Dendritic cell treated with granulocyte-macrophage colony-stimulating factor and Interleukin-4, amounts not matched to agents 40 ng/mL and 50 ng/mL, for 4 days (primary cell): ENCODE measurements around the gene FRMD5.
"Not testable (repeated sequence)": the region's sequence is repeated elsewhere in the genome, so short reads cannot be mapped to it uniquely, and the experiment has no call there.

Experiments
- H3K27ac Mint-ChIP-seq: one replicate; pipeline ENCODE4 v1.8.0; 2022; ENCODE audit warnings: mild to moderate bottlenecking, mixed read lengths
- H3K27me3 Mint-ChIP-seq: one replicate; pipeline ENCODE4 v1.8.0; 2022; ENCODE audit warnings: mild to moderate bottlenecking, mixed read lengths
- H3K36me3 Mint-ChIP-seq: one replicate; pipeline ENCODE4 v1.8.0; 2022; ENCODE audit warnings: low read depth, mixed read lengths
- H3K4me1 Mint-ChIP-seq: one replicate; pipeline ENCODE4 v1.8.0; 2022; ENCODE audit warnings: low read depth, mixed read lengths
- H3K4me3 Mint-ChIP-seq: one replicate; pipeline ENCODE4 v1.8.0; 2022; ENCODE audit warnings: mild to moderate bottlenecking, moderate library complexity, mixed read lengths
- H3K9me3 Mint-ChIP-seq: one replicate; pipeline ENCODE4 v1.8.0; 2022; ENCODE audit warnings: mixed read lengths
- intact Hi-C: fragments of 100-400 bp; cut with micrococcal nuclease; formaldehyde crosslinking; loops from one replicate; pipeline ENCODE4 v1.15.0; 2022

Gene FRMD5

GRCh38 chr15:43879386-43880355, 315.4 kb downstream of the FRMD5 start:
- no peak overlapping the region for H3K4me3 Mint-ChIP-seq
- H3K4me1 Mint-ChIP-seq, result no peaks in the 10 kb centered on the region
- no peaks in the 10 kb centered on the region for H3K36me3 Mint-ChIP-seq
- H3K27me3 Mint-ChIP-seq, result no peaks in the 10 kb centered on the region
- intact Hi-C loops, result no loop called here
- no peaks in the 10 kb centered on the region for H3K9me3 Mint-ChIP-seq
- H3K27ac Mint-ChIP-seq, result no peak overlapping the region

GRCh38 chr15:43878446-43878845, 316.6 kb downstream of the FRMD5 start:
- Mint-ChIP-seq H3K27me3 (no peaks in the 10 kb centered on the region), H3K27ac (no peak overlapping the region), H3K9me3 (no peaks in the 10 kb centered on the region), H3K4me3 (no peak overlapping the region), H3K36me3 (peaks cover 9% of the 10 kb centered on the region), H3K4me1 (no peaks in the 10 kb centered on the region)
- intact Hi-C loops, result no loop called here

- intact Hi-C loops, result no loop called here
- Mint-ChIP-seq H3K9me3 (no peaks in the 10 kb centered on the region), H3K36me3 (peaks cover 10% of the 10 kb centered on the region), H3K27me3 (no peaks in the 10 kb centered on the region), H3K4me3 (no peak overlapping the region), H3K27ac (no peak overlapping the region), H3K4me1 (no peaks in the 10 kb centered on the region)
These were observed 317.7 kb downstream of the FRMD5 start for GRCh38 chr15:43877371-43877770.

- Mint-ChIP-seq H3K27ac (no peak overlapping the region), H3K36me3 (peaks cover 10% of the 10 kb centered on the region), H3K27me3 (no peaks in the 10 kb centered on the region), H3K9me3 (no peaks in the 10 kb centered on the region), H3K4me1 (no peaks in the 10 kb centered on the region), H3K4me3 (no peak overlapping the region)
- intact Hi-C loops, result no loop called here
These were observed 318.2 kb downstream of the FRMD5 start for GRCh38 chr15:43876872-43877271.

GRCh38 chr15:43873651-43874050, 321.4 kb downstream of the FRMD5 start:
- no peaks in the 10 kb centered on the region for H3K9me3 Mint-ChIP-seq
- no peaks in the 10 kb centered on the region for H3K27me3 Mint-ChIP-seq
- H3K27ac Mint-ChIP-seq, result no peak overlapping the region
- intact Hi-C loops, result loop anchor here (5.0 kb wide), 1 partner anchor 194 kb away; no protein-coding TSS in a partner anchor
- H3K4me3 Mint-ChIP-seq, result no peak overlapping the region
- no peaks in the 10 kb centered on the region for H3K4me1 Mint-ChIP-seq
- H3K36me3 Mint-ChIP-seq, result peaks cover 10% of the 10 kb centered on the region

GRCh38 chr15:43872416-43873020, 322.6 kb downstream of the FRMD5 start:
- Mint-ChIP-seq H3K4me1 (no peaks in the 10 kb centered on the region), H3K27ac (no peak overlapping the region), H3K36me3 (peaks cover 10% of the 10 kb centered on the region), H3K27me3 (no peaks in the 10 kb centered on the region), H3K4me3 (no peak overlapping the region), H3K9me3 (no peaks in the 10 kb centered on the region)
- intact Hi-C loops, result loop anchor here (5.0 kb wide), 1 partner anchor 195 kb away; no protein-coding TSS in a partner anchor

GRCh38 chr15:43871835-43872234, 323.2 kb downstream of the FRMD5 start:
- Mint-ChIP-seq H3K4me1 (no peaks in the 10 kb centered on the region), H3K27me3 (no peaks in the 10 kb centered on the region), H3K9me3 (no peaks in the 10 kb centered on the region), H3K36me3 (peaks cover 16% of the 10 kb centered on the region), H3K27ac (no peak overlapping the region), H3K4me3 (no peak overlapping the region)
- intact Hi-C loops, result loop anchor here (5.0 kb wide), 1 partner anchor 195 kb away; no protein-coding TSS in a partner anchor

- no peaks in the 10 kb centered on the region for H3K4me1 Mint-ChIP-seq
- no peak overlapping the region for H3K4me3 Mint-ChIP-seq
- intact Hi-C loops, result no loop called here
- no peaks in the 10 kb centered on the region for H3K27me3 Mint-ChIP-seq
- H3K36me3 Mint-ChIP-seq, result peaks cover 6% of the 10 kb centered on the region
- no peaks in the 10 kb centered on the region for H3K9me3 Mint-ChIP-seq
- no peak overlapping the region for H3K27ac Mint-ChIP-seq
These were observed 326.7 kb downstream of the FRMD5 start for GRCh38 chr15:43868406-43868805.

- Mint-ChIP-seq H3K36me3 (peaks cover 6% of the 10 kb centered on the region), H3K4me1 (no peaks in the 10 kb centered on the region), H3K9me3 (no peaks in the 10 kb centered on the region), H3K27me3 (no peaks in the 10 kb centered on the region), H3K27ac (no peak overlapping the region), H3K4me3 (no peak overlapping the region)
- intact Hi-C loops, result no loop called here
These were observed 328.0 kb downstream of the FRMD5 start for GRCh38 chr15:43867096-43867495.

- H3K4me1 Mint-ChIP-seq, H3K27ac Mint-ChIP-seq, H3K27me3 Mint-ChIP-seq, H3K36me3 Mint-ChIP-seq, intact Hi-C loops, H3K9me3 Mint-ChIP-seq, H3K4me3 Mint-ChIP-seq: not testable (repeated sequence)
These were observed 328.4 kb downstream of the FRMD5 start for GRCh38 chr15:43866636-43867035.

- H3K4me1 Mint-ChIP-seq, result no peaks in the 10 kb centered on the region
- no peaks in the 10 kb centered on the region for H3K36me3 Mint-ChIP-seq
- intact Hi-C loops, result no loop called here
These were observed 335.5 kb downstream of the FRMD5 start for GRCh38 chr15:43859546-43859945.

GRCh38 chr15:43854801-43855200, 340.3 kb downstream of the FRMD5 start:
- Mint-ChIP-seq H3K9me3 (no peaks in the 10 kb centered on the region), H3K27ac (no peak overlapping the region), H3K4me1 (no peaks in the 10 kb centered on the region), H3K36me3 (peaks cover 8% of the 10 kb centered on the region), H3K27me3 (no peaks in the 10 kb centered on the region), H3K4me3 (no peak overlapping the region)
- intact Hi-C loops, result no loop called here

More at GRCh38 chr15:43859546-43859945, 335.5 kb downstream of the FRMD5 start:
- Mint-ChIP-seq H3K27ac (no peak overlapping the region), H3K27me3 (no peaks in the 10 kb centered on the region), H3K4me3 (no peak overlapping the region), H3K9me3 (no peaks in the 10 kb centered on the region)

GRCh38 chr15:43852607-43853006, 342.5 kb downstream of the FRMD5 start:
- intact Hi-C loops, result no loop called here
- Mint-ChIP-seq H3K27ac (no peak overlapping the region), H3K9me3 (no peaks in the 10 kb centered on the region), H3K4me1 (no peaks in the 10 kb centered on the region), H3K27me3 (no peaks in the 10 kb centered on the region), H3K4me3 (no peak overlapping the region), H3K36me3 (peaks cover 8% of the 10 kb centered on the region)

GRCh38 chr15:43851251-43851650, 343.8 kb downstream of the FRMD5 start:
- Mint-ChIP-seq H3K4me1 (no peaks in the 10 kb centered on the region), H3K9me3 (no peaks in the 10 kb centered on the region), H3K27me3 (no peaks in the 10 kb centered on the region), H3K4me3 (no peak overlapping the region), H3K36me3 (peaks cover 8% of the 10 kb centered on the region), H3K27ac (no peak overlapping the region)
- intact Hi-C loops, result no loop called here
